Fibroblast of skin of back (primary cell): ENCODE results near the gene ABLIM3. TPM values are rescaled to one million over a fixed set of nuclear protein-coding genes. Genes with fewer than 3 reads are reported as not detected.

Experiments
- DNase-seq: peaks from one replicate; pipeline ENCODE4 v3.0.0-alpha.2; 2013
- polyA plus RNA-seq, 2 experiments: library from polyadenylated mRNA; unstranded; fragments of 120-200 nt; gene quantifications; one replicate each; pipeline ENCODE4 v1.2.1, GENCODE V29; 2013; ENCODE audit not compliant: insufficient read length in 2 of 2

The ABLIM3 gene
- 5.3 TPM for polyA plus RNA-seq (2013, experiment 1 of 2; ENCODE audit: insufficient read length)
- polyA plus RNA-seq (2013, experiment 2 of 2; ENCODE audit: insufficient read length): 7.1 TPM

- peak; percentile 64 for DNase-seq
Observed at GRCh38 chr5:149141224-149141956, at the start of gene ABLIM3. Gene ABLIM3 (plus strand): TSS chr5:149141493. CDS start chr5:149142096, 603 bp downstream.

DNA sequence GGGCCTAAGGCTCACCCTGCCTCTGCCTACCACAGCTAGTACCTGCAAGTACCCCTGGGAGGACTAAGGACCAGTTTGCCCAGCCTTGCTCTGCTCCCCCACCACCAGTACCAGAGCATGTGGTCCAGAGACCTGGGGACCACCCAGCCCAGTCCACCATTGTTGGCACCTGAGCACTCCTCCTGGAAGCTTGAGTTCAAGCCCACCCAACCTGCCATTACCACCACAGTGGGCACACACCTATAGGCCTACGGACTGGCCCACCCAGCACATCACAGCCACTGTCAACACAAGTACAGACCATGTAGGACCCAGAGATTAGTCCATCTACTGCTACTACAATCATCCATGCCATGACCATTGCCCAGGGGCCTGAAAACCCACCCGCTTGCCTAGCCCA, 47.7 kb upstream of the ABLIM3 start:
- DNase-seq: no peak

- no peak for DNase-seq
Observed at GRCh38 chr5:149094996-149095395, 46.3 kb upstream of the ABLIM3 start.

DNA sequence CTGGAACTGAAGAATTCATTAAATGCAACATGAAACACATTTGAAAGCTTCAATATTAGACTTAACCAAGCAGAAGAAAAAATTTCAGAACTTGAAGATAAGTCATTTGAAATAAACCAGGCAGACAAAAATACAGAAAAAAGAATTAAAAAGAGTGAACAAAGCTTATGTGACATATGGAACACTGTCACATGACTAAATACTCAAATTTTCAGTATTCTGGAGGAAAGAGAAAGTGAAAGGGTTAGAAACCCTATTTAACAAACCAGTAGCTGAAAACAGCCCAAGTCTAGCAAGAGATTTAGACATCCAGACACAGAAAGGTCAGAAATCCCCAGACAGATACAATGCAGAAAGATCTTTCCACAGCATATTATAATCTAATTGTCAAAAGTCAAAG, 41.4 kb upstream of the ABLIM3 start:
- DNase-seq: no peak

DNA sequence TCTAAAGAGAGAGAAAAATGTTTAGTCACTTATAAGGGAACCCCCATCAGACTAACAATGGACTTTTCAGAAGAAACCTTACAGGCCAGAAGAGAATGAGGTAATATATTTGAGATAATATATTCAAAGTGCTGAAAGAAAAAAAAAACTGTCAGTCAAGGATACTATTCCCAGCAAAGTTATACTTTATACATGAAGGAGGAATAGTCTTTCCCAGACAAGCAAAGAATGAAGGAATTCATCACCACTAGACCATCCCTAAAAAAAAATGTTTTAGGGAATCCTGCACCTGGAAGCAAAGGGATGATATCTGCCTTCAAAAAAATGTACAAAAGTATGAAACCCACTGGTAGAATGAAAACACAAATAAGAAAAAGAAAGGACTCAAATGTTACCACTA, 41.0 kb upstream of the ABLIM3 start:
- DNase-seq: no peak

DNA sequence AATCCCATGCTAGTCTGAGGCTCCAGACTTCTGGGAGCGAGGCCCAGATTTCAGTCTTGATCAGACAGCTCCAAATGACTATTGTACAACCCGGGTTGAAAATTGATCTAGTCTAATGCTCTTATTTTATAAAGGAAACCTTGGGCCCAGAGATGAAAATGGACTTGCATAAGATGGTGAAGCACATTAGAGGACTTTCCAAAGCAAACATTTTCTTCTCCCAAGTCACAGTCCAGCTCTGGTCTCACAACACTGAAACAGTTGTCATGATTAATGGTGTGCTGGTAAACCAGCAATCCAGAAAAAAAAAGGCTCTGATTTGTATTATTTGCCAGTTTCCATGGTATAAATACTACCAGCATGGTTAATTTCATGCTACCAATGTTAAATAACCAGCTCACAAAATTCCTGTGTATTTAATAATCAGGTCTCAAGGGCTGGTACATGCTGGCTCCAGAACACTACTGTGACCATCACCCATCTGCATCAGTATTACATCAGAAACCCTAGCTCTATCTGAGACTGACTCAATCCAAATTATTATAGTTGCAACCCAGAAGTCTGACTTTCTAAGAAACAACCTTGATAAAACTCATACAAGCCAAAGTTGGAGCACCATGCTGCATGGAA, 32.5 kb upstream of the ABLIM3 start:
- no peak for DNase-seq

DNA sequence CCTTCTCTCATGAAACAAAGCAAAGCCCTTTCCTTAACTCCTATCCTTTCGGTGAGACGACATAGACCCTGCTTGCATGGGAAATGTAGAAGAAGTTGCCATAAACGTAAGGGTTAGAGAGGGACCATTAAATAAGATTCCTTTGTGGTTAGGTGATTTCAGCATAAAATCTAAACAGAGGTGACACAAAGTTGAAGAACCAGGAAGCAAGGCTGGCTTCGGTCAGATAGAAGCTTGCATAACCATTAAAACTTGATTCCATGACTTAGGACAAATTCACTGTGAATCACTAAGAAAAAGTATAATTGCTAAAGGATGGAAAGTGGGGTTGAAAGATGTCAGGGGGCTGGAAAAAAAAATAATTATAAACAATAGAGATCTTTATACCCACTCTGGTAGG, 30.9 kb upstream of the ABLIM3 start:
- no peak for DNase-seq

- DNase-seq: peak; percentile 66
Observed at GRCh38 chr5:149113669-149114068, 27.6 kb upstream of the ABLIM3 start.

GRCh38 chr5:149114403-149115312, 26.6 kb upstream of the ABLIM3 start:
- DNase-seq: peak; percentile 78

- DNase-seq: no peak
Observed at GRCh38 chr5:149117970-149118369, 23.3 kb upstream of the ABLIM3 start.

- DNase-seq: no peak
Observed at GRCh38 chr5:149118463-149118862, 22.8 kb upstream of the ABLIM3 start.

GRCh38 chr5:149121145-149121544, 20.1 kb upstream of the ABLIM3 start:
- DNase-seq: no peak

DNA sequence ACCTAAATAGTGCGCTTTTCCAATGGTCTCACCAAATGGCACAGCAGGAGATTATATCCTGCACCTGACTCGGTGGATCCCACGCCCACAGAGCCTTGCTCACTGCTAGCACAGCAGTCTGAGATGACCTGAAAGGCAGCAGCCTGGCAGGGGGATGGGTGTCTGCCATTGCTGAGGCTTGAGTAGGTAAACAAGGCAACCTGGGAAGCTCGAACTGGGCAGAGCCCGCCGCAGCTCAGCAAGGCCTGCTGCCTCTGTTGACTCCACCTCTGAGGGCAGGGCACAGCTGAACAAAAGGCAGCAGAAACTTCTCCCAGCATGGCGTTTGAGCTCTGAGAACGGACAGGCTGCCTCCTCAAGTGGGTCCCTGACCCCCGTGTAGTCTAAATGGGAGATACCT, 18.1 kb upstream of the ABLIM3 start:
- no peak for DNase-seq

GRCh38 chr5:149125386-149125891, 15.9 kb upstream of the ABLIM3 start:
- DNase-seq: peak; percentile 37

GRCh38 chr5:149126906-149127305, 14.4 kb upstream of the ABLIM3 start:
- no peak for DNase-seq

DNA sequence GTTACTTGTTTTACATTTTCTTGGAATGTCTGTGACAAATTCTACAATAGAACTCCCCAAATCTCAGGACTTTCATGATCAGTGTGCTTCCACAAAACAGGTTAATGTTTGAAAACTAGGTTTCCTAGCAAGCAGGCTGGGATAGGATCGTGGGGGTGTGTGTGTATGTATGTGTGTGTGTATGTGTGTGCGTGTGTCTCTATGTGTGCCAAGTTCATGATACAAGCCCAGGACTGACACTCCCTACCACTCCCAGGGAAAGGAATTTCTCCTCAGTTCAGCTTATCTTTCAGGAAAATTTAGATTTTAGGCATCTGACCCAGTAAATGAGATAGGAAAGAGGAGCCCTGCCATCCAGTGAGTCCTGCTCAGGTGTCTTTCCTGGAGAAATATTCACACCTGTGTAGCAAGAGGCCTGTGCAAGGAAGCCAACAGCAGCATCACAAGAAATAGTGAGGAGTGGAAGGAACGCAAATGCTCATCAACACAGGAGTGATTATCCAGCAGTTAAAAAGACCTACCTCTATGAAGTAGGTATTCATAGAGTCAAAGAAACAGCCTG, 13.8 kb upstream of the ABLIM3 start:
- no peak for DNase-seq

DNA sequence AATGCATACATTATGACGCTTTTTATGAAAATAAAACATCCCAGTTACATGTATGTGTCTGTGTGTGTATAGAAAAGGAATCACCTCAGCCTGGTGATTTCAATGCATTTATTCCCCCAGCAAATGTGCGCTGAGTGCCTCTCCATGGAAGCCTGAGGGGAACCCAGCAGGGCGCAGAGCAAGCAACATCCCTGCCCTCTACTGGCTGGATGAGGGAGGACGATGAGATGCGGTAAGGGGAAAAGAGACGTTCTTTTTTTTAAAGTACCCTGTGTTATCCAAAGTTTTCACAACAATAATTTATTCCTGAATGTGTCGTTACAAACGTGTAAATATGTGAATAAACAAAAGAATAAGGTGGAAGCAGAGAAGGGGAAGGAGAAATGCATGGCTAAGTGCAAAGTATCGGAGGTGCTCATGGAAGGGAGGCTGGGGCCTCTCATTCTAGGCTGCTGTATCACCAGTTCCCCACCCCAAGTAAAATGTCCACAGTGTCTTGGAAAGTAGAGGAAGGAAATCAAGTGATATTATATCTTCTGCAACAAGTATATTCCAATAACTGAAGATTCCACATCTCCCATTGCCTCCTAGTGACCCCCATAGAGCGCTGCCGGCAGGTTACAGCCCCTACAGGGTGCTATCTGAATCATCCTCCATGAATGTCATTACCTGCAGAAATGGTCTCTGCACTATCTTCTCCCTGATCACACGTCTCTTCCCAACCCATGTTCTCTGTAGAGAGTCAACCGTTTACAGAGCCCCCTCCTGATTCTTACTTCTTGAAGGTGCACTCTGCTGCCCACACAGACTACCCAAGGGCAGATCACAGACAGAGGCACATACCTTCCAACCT, 13.0 kb upstream of the ABLIM3 start:
- DNase-seq: peak; percentile 52

DNA sequence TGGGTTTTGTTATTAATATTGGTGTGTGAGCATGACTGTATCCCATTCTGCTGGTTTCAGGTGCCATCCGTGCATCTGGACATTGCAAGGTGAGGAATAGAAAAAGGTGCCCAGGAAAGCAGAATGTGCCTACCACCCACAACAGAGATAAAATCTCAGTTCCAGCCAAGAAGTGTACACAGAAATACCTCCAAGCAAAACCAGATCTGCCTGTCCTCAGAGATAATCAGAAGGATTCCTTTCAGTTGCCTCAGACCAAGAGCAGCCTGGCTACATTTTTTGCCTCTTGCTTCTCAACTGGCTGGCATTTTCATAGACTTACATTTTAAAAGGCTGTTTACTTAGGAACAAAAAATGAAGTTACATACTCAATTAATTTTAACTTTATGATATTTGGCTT, 12.1 kb upstream of the ABLIM3 start:
- DNase-seq: peak; percentile 42

DNA sequence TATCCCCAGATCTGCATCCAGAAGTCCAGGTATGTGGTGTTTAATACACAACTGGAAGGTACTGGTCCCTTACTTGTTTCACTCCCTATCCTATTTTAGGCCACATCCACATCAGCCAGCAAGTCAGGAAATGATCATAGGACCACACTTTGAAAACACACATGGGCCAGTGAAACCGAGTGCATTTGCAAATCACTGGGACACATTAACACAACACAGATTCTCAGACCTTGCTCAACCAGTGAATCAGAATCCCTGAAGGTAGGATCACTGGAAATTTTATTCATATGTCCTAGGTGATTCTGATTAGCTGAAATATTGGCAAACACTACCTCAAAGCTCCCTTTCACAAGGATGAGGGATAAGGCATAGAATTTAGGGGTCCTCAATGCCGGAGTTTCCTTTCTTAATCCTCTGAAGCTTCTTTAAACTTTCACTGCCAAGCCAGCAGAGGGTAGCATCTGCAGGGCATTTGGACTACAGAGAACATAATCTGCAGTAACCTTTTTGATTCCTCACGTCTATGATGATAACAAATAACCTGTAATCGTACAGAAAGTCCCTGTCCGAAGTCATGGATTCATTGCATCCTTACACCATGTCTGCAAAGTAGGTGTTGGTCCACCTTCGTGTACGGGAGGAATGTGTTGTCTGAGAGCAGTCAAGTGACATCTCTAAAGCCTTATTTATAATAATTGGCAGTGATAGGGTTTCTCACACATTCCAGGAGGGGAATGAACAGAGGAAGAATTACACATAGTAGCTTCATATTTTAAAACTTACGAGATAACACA, 11.0 kb upstream of the ABLIM3 start:
- no peak for DNase-seq

- DNase-seq: no peak
Observed at GRCh38 chr5:149132474-149132873, 8.8 kb upstream of the ABLIM3 start.
